Neural crest cell (in vitro differentiated cells): ENCODE data around the gene BTNL2. TPM values are rescaled to one million over a fixed set of nuclear protein-coding genes. Genes with fewer than 3 reads are reported as not detected.
"Not testable (repeated sequence)": the region's sequence is repeated elsewhere in the genome, so short reads cannot be mapped to it uniquely, and the experiment has no call there.

ENCODE experiments used
- DNase-seq: peaks from one replicate; pipeline ENCODE4 v3.0.0; 2021; ENCODE audit warnings: low read depth, mixed read lengths, low spot score
- H3K27ac Mint-ChIP-seq: one replicate; pipeline ENCODE4 v1.8.0; 2021; ENCODE audit warnings: mild to moderate bottlenecking, mixed read lengths; ENCODE audit not compliant: unreplicated experiment
- H3K27me3 Mint-ChIP-seq: 2 replicates; pipeline ENCODE4 v1.8.0; 2021; ENCODE audit warnings: low read depth, mild to moderate bottlenecking, mixed read lengths
- H3K36me3 Mint-ChIP-seq: 2 replicates; pipeline ENCODE4 v1.8.0; 2021; ENCODE audit warnings: low read depth, mild to moderate bottlenecking, mixed read lengths
- H3K4me1 Mint-ChIP-seq: 2 replicates; pipeline ENCODE4 v1.8.0; 2021; ENCODE audit warnings: mixed read lengths
- H3K4me3 Mint-ChIP-seq: one replicate; pipeline ENCODE4 v1.8.0; 2021; ENCODE audit warnings: mild to moderate bottlenecking, mixed read lengths
- H3K9me3 Mint-ChIP-seq: 2 replicates; pipeline ENCODE4 v1.8.0; 2021; ENCODE audit warnings: mixed read lengths
- CTCF ChIP-seq: fragments of 200-600 bp; sonication (generic); conservative IDR thresholded peaks from 2 replicates; pipeline ENCODE4 v1.5.0; 2021; ENCODE audit warnings: antibody characterized with exemption, mild to moderate bottlenecking
- total RNA-seq: library from RNA; stranded (reverse); gene quantifications from 2 replicates; pipeline ENCODE4 v1.2.1, GENCODE V29; 2021

Gene BTNL2
- total RNA-seq, 1 donor from 2014 or later, result not detected

GRCh38 chr6:32367644-32368043 lies 39.3 kb downstream of the BTNL2 start:
- no peaks in the 10 kb centered on the region for H3K9me3 Mint-ChIP-seq
- peaks cover 5% of the 10 kb centered on the region for H3K36me3 Mint-ChIP-seq
- no peak for TF ChIP-seq CTCF
- H3K27ac Mint-ChIP-seq, result no peak overlapping the region
- H3K4me3 Mint-ChIP-seq, result no peak overlapping the region
- peaks cover 9% of the 10 kb centered on the region for H3K4me1 Mint-ChIP-seq
- H3K27me3 Mint-ChIP-seq, result no peaks in the 10 kb centered on the region
- DNase-seq, result no peak

GRCh38 chr6:32359225-32359624 lies 47.8 kb downstream of the BTNL2 start:
- not testable (repeated sequence) for H3K9me3 Mint-ChIP-seq, H3K4me1 Mint-ChIP-seq, H3K27me3 Mint-ChIP-seq, H3K27ac Mint-ChIP-seq, DNase-seq, H3K36me3 Mint-ChIP-seq, H3K4me3 Mint-ChIP-seq

- not testable (repeated sequence) for H3K9me3 Mint-ChIP-seq, H3K36me3 Mint-ChIP-seq, H3K4me1 Mint-ChIP-seq, H3K27ac Mint-ChIP-seq, H3K4me3 Mint-ChIP-seq, H3K27me3 Mint-ChIP-seq, DNase-seq
Observed at GRCh38 chr6:32358548-32358947, 48.4 kb downstream of the BTNL2 start.

- Mint-ChIP-seq H3K4me1 (no peaks in the 10 kb centered on the region), H3K36me3 (peaks cover 3% of the 10 kb centered on the region), H3K27me3 (no peaks in the 10 kb centered on the region), H3K4me3 (no peak overlapping the region), H3K9me3 (peaks cover 8% of the 10 kb centered on the region), H3K27ac (no peak overlapping the region)
- TF ChIP-seq CTCF, result no peak
- DNase-seq, result no peak
Observed at GRCh38 chr6:32355018-32355417, 52.0 kb downstream of the BTNL2 start.

GRCh38 chr6:32353348-32353747 lies 53.6 kb downstream of the BTNL2 start:
- H3K9me3 Mint-ChIP-seq, result peaks cover 7% of the 10 kb centered on the region
- no peak overlapping the region for H3K4me3 Mint-ChIP-seq
- no peak for DNase-seq
- TF ChIP-seq CTCF, result no peak
- no peaks in the 10 kb centered on the region for H3K27me3 Mint-ChIP-seq
- no peak overlapping the region for H3K27ac Mint-ChIP-seq
- no peaks in the 10 kb centered on the region for H3K4me1 Mint-ChIP-seq
- H3K36me3 Mint-ChIP-seq, result peaks cover 3% of the 10 kb centered on the region

Other genes with a start within 250 kb of the BTNL2 start
- gene EGFL8, start 242.6 kb downstream of the BTNL2 start, total RNA-seq, result 39.3 and 44.0 TPM in 2 replicates
- gene AGPAT1, start 231.1 kb downstream of the BTNL2 start, total RNA-seq, result 88.9 and 92.9 TPM in 2 replicates
- 60.2 and 60.7 TPM in 2 replicates for gene RNF5, start 228.8 kb downstream of the BTNL2 start, total RNA-seq
- gene AGER, start 222.9 kb downstream of the BTNL2 start, total RNA-seq, result 25.7 and 26.0 TPM in 2 replicates
- gene PBX2, start 217.0 kb downstream of the BTNL2 start, total RNA-seq, result 205 and 206 TPM in 2 replicates
- gene GPSM3, start 214.5 kb downstream of the BTNL2 start, total RNA-seq, result 7.3 and 8.0 TPM in 2 replicates
- 5.6 and 6.3 TPM in 2 replicates for gene NOTCH4, start 183.1 kb downstream of the BTNL2 start, total RNA-seq
- gene TSBP1, start 35.3 kb downstream of the BTNL2 start, total RNA-seq, result not detected in 2 replicates
- gene HLA-DRA, start 32.7 kb upstream of the BTNL2 start, total RNA-seq, result 0.28 TPM in 1 of 2 replicates, not detected in the other
- not detected in 2 replicates for gene HLA-DRB5, start 123.1 kb upstream of the BTNL2 start, total RNA-seq
- 0.66 and 0.84 TPM in 2 replicates for gene HLA-DRB1, start 182.7 kb upstream of the BTNL2 start, total RNA-seq
- not detected in 2 replicates for gene HLA-DQA1, start 230.2 kb upstream of the BTNL2 start, total RNA-seq